Endothelial cell of umbilical vein (primary cell): ENCODE results near the gene FAM3A. TPM values are rescaled to one million over a fixed set of nuclear protein-coding genes. Genes with fewer than 3 reads are reported as not detected.

Experiments used
- BruUV-seq: library from RNA; stranded (reverse); fragments of 400-500 nt; replicated peaks from 2 replicates; lab custom pipeline; 2021; lab: Mats Ljungman, UMichigan
- CTCF ChIA-PET: fragments of 300-600, 350-600 bp; sonication (Branson Sonifier 250); formaldehyde crosslinking; loops from one replicate; lab custom pipeline; 2021; ENCODE audit warnings: antibody characterized with exemption, inconsistent platforms; lab: Charles Lee
- POLR2A ChIA-PET: fragments of 300-600, 350-600 bp; sonication (Branson Sonifier 250); formaldehyde crosslinking; loops from one replicate; lab custom pipeline; 2021; ENCODE audit warnings: antibody characterized with exemption, inconsistent platforms; lab: Charles Lee
- DNase-seq: peaks from one replicate; pipeline ENCODE4 v3.0.0-alpha.2; 2011; ENCODE audit warnings: low read depth, low spot score
- FAIRE-seq: peaks from 2 replicates; lab custom pipeline; 2011; peaks lifted over from hg19 to GRCh38; lab: Jason Lieb, UNC
- H2AFZ ChIP-seq: 2 replicates; pipeline ENCODE4 v1.6.0; 2012; ENCODE audit warnings: low read depth, low read length, control low read depth, inconsistent platforms
- H3K27ac ChIP-seq: 2 replicates; pipeline ENCODE4 v1.5.1; 2011; ENCODE audit warnings: low read depth, mild to moderate bottlenecking, control low read depth, low read length, moderate library complexity; ENCODE audit not compliant: insufficient read depth
- H3K27me3 ChIP-seq, 2 experiments: 2 replicates each; pipeline versions ENCODE4 v1.6.0 to v1.6.1; 2011; ENCODE audit warnings: low read length in 2 of 2, mixed read lengths in 1 of 2; ENCODE audit not compliant: control insufficient read depth in 2 of 2, insufficient read depth in 2 of 2
- H3K36me3 ChIP-seq, 2 experiments: 2 replicates in 1 of 2; 3 replicates in 1 of 2; pipeline ENCODE4 v1.5.1; 2011; ENCODE audit warnings: low read length in 2 of 2, mild to moderate bottlenecking in 1 of 2, moderate library complexity in 1 of 2; ENCODE audit not compliant: control insufficient read depth in 2 of 2, insufficient read depth in 2 of 2; ENCODE audit errors: extremely low read depth in 1 of 2
- H3K4me1 ChIP-seq: 3 replicates; pipeline ENCODE4 v1.5.1; 2011; ENCODE audit warnings: mild to moderate bottlenecking, low read length; ENCODE audit not compliant: control insufficient read depth, insufficient read depth; ENCODE audit errors: extremely low read depth
- H3K4me2 ChIP-seq: 2 replicates; pipeline ENCODE4 v1.6.1; 2011; ENCODE audit warnings: low read length, control low read depth, mixed read lengths; ENCODE audit not compliant: insufficient read depth
- H3K4me3 ChIP-seq, 3 experiments: fragments of 200-600 bp in 1 of 3; sonication (generic), shearing (Covaris generic) in 1 of 3; replicated peaks in 1 of 3; 2 replicates each; pipeline ENCODE4 v1.5.1; 2011 to 2016; ENCODE audit warnings: control low read depth in 3 of 3, low read length in 3 of 3, mild to moderate bottlenecking in 2 of 3, inconsistent platforms in 1 of 3, low read depth in 1 of 3, moderate library complexity in 1 of 3; ENCODE audit not compliant: insufficient read depth in 1 of 3
- H3K79me2 ChIP-seq: 2 replicates; pipeline ENCODE4 v1.6.0; 2012; ENCODE audit warnings: low read length, inconsistent platforms; ENCODE audit not compliant: control insufficient read depth, insufficient read depth
- H3K9ac ChIP-seq: replicated peaks from 2 replicates; pipeline ENCODE3; 2011; ENCODE audit warnings: low read length, control low read depth; ENCODE audit not compliant: insufficient read depth; ENCODE audit errors: extremely low read depth
- H3K9me1 ChIP-seq: replicated peaks from 3 replicates; pipeline ENCODE4 v1.6.0; 2011; ENCODE audit warnings: mild to moderate bottlenecking, low read length; ENCODE audit not compliant: control insufficient read depth, insufficient read depth; ENCODE audit errors: extremely low read depth
- H3K9me3 ChIP-seq: replicated peaks from 2 replicates; pipeline ENCODE4 v1.5.1; 2012; ENCODE audit warnings: low read length, inconsistent platforms; ENCODE audit not compliant: control insufficient read depth, insufficient read depth
- H4K20me1 ChIP-seq: replicated peaks from 2 replicates; pipeline ENCODE3; 2011; ENCODE audit warnings: mild to moderate bottlenecking, low read length; ENCODE audit not compliant: control insufficient read depth, insufficient read depth; ENCODE audit errors: extremely low read depth
- EZH2 ChIP-seq: IDR thresholded peaks from 2 replicates; pipeline ENCODE4 v1.6.1; 2012; ENCODE audit warnings: borderline replicate concordance, low read depth, mild to moderate bottlenecking, moderate library complexity, low read length, inconsistent platforms; ENCODE audit not compliant: severe bottlenecking
- GATA2 ChIP-seq: IDR thresholded peaks from 2 replicates; pipeline ENCODE4 v1.7.0; 2011; ENCODE audit warnings: low read depth, mild to moderate bottlenecking, moderate library complexity, mixed read lengths, low read length; ENCODE audit not compliant: insufficient read length, insufficient read depth
- POLR2AphosphoS5 ChIP-seq: IDR thresholded peaks from 2 replicates; pipeline ENCODE4 v1.6.1; 2012; ENCODE audit warnings: low read depth, mild to moderate bottlenecking, control low read depth, low read length, moderate library complexity; ENCODE audit not compliant: insufficient read depth
- dilution Hi-C: fragments of 300-500 bp; cut with MboI; formaldehyde crosslinking; loops from one replicate; pipeline ENCODE4 v1.15.0; 2019; ENCODE audit warnings: low sequenced_read_pairs; ENCODE audit not compliant: extremely low pct_ligation_motif_present
- intact Hi-C: fragments of 100-400 bp; cut with micrococcal nuclease; formaldehyde crosslinking; loops from one replicate; pipeline ENCODE4 v1.10.0; 2022
- polyA plus RNA-seq, 4 experiments: library from polyadenylated mRNA; depleted of rRNA in 3 of 4; stranded (reverse) in 3 of 4; unstranded in 1 of 4; fragments of >200 nt; gene quantifications; 2 replicates each; pipeline versions ENCODE4 v1.2.1 to v1.2.3, GENCODE V29; 2011 to 2012; ENCODE audit warnings: missing spikeins in 1 of 4
- total RNA-seq: library from RNA; stranded (reverse); gene quantifications from 2 replicates; pipeline ENCODE4 v1.2.3, GENCODE V29; 2021
- TF ChIP-seq, protein P1 (sequence below): IDR thresholded peaks from 2 replicates; pipeline ENCODE4 v1.6.1; 2011; ENCODE audit not compliant: insufficient read depth, insufficient read length
- TF ChIP-seq, protein P2 (sequence below), 2 donors: IDR thresholded peaks; 1 replicate in 1 of 2; 2 replicates in 1 of 2; pipeline ENCODE4 v1.5.1; 2011; ENCODE audit warnings: low read length in 2 of 2, mild to moderate bottlenecking in 2 of 2, moderate library complexity in 2 of 2, control low read depth in 1 of 2, inconsistent platforms in 1 of 2, low read depth in 1 of 2; ENCODE audit not compliant: insufficient read depth in 1 of 2; ENCODE audit errors: extremely low read depth in 1 of 2

The FAM3A gene
- total and polyA plus RNA-seq, 2 donors (not counting 3 experiments of a cell fraction or from before 2014, with no cell fraction given): 32.0 to 42.9 TPM

DNA sequence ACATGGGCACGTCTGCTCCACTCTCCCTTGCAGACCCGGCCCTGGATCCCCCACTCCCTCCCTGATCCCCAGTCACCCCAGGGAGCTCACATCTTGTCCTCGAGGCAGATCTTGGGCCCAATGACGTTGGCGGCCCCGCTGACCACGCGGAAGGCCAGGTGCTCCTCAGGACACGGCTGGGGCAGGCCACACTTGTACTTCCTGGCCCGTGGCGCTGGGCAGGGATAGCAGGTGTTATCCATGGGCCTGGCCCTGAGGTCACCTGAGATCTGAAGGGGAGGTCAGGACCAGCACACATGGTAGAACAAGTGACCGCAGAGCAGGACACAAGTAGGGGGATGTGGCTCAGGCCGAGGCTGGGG lies 7.7 kb downstream of the FAM3A start:
- Histone ChIP-seq H2AFZ (no peak overlapping the region), H3K9ac (no peak overlapping the region), H3K4me3 (no peak overlapping the region), H3K4me2 (no peak overlapping the region), H4K20me1 (no peaks in the 10 kb centered on the region), H3K9me1 (no peaks in the 10 kb centered on the region), H3K9me3 (no peaks in the 10 kb centered on the region), H3K36me3 (no peaks in the 10 kb centered on the region), H3K4me1 (peaks cover 6% of the 10 kb centered on the region), H3K27ac (no peak overlapping the region), H3K79me2 (no peaks in the 10 kb centered on the region), H3K27me3 (no peaks in the 10 kb centered on the region)
- ChIA-PET CTCF (no interaction called here), POLR2A (no interaction called here)
- TF ChIP-seq GATA2 (no peak), POLR2AphosphoS5 (no peak), EZH2 (no peak)
- TF ChIP-seq, protein P1, sequence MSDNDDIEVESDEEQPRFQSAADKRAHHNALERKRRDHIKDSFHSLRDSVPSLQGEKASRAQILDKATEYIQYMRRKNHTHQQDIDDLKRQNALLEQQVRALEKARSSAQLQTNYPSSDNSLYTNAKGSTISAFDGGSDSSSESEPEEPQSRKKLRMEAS: no peak
- TF ChIP-seq, protein P2, sequence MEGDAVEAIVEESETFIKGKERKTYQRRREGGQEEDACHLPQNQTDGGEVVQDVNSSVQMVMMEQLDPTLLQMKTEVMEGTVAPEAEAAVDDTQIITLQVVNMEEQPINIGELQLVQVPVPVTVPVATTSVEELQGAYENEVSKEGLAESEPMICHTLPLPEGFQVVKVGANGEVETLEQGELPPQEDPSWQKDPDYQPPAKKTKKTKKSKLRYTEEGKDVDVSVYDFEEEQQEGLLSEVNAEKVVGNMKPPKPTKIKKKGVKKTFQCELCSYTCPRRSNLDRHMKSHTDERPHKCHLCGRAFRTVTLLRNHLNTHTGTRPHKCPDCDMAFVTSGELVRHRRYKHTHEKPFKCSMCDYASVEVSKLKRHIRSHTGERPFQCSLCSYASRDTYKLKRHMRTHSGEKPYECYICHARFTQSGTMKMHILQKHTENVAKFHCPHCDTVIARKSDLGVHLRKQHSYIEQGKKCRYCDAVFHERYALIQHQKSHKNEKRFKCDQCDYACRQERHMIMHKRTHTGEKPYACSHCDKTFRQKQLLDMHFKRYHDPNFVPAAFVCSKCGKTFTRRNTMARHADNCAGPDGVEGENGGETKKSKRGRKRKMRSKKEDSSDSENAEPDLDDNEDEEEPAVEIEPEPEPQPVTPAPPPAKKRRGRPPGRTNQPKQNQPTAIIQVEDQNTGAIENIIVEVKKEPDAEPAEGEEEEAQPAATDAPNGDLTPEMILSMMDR (IDR thresholded peaks at IDR 0.05; ENCODE audit: extremely low read depth in 1 of 2, insufficient read depth in 1 of 2, low read depth in 1 of 2, low read length in 2 of 2): no peak
- no TSS peak for BruUV-seq
- DNase-seq: no peak
- intact Hi-C loops: no loop called here
- no peak for FAIRE-seq
- dilution Hi-C loops: no loop called here
